Brain microvascular endothelial cell (primary cell): ENCODE results near the gene PDE8A.

Source experiments
- DNase-seq: peaks from one replicate; pipeline ENCODE4 v3.0.0-alpha.2; 2020
- H3K27ac ChIP-seq: fragments of 250-450 bp; sonication (Bioruptor Pico); 2 replicates; pipeline ENCODE4 v1.5.1; 2020; ENCODE audit warnings: mild to moderate bottlenecking, moderate library complexity
- H3K27me3 ChIP-seq: fragments of 250-450 bp; sonication (Bioruptor Pico); replicated peaks from 2 replicates; pipeline ENCODE4 v1.5.1; 2020; ENCODE audit warnings: mild to moderate bottlenecking
- H3K36me3 ChIP-seq: fragments of 250-450 bp; sonication (Bioruptor Pico); replicated peaks from 2 replicates; pipeline ENCODE4 v1.5.1; 2020; ENCODE audit warnings: mild to moderate bottlenecking
- H3K4me3 ChIP-seq: 2 replicates; pipeline ENCODE4 v1.5.1; 2011; ENCODE audit warnings: low read depth, mild to moderate bottlenecking, control low read depth, low read length, moderate library complexity
- in situ Hi-C: cut with HindIII; loops from 2 replicates; pipeline ENCODE4 v1.10.0; 2017; ENCODE audit warnings: low sequenced_read_pairs, low pct_ligation_motif_present
- TF ChIP-seq, protein P1 (sequence below): IDR thresholded peaks from 2 replicates; pipeline ENCODE4 v1.5.1; 2011; ENCODE audit warnings: low read depth, mild to moderate bottlenecking, moderate library complexity, low read length, control low read depth, inconsistent platforms; ENCODE audit errors: missing control alignments

The PDE8A gene

DNA sequence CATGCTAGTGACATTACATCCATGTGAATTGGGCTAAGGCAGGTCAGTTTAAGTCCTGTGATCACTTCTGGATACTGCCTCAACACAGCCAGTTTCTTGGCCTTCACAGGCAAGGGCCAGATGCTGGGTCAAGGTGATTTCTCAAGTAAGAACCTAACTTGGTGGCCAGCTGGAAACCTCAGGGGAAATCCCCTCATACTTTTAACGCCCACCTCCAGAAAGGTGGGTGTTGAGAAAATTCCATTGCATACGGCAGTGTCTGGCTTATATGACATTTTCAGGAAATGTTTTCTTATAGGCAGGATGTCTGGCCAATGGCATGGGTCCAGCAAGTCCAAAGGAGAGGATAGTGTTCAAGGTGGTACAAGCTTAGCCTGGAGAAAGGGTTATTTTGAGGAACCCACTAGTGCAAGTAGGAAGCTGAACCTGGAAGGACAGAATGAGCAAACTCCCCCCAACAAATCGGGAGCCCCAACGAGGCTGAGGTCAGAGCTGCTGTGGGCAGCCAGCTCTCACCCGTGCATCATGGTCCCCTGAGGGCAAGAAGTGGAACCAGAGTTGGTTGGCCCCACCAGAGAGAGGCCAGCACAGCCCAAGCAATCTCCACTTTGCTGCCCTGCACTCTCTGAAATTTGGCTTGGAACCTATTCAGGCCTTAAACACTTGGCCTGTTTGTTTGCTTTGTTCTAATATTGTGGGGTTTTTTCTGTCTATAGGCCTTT is 135.4 kb downstream of the PDE8A start:
- TF ChIP-seq, protein P1, sequence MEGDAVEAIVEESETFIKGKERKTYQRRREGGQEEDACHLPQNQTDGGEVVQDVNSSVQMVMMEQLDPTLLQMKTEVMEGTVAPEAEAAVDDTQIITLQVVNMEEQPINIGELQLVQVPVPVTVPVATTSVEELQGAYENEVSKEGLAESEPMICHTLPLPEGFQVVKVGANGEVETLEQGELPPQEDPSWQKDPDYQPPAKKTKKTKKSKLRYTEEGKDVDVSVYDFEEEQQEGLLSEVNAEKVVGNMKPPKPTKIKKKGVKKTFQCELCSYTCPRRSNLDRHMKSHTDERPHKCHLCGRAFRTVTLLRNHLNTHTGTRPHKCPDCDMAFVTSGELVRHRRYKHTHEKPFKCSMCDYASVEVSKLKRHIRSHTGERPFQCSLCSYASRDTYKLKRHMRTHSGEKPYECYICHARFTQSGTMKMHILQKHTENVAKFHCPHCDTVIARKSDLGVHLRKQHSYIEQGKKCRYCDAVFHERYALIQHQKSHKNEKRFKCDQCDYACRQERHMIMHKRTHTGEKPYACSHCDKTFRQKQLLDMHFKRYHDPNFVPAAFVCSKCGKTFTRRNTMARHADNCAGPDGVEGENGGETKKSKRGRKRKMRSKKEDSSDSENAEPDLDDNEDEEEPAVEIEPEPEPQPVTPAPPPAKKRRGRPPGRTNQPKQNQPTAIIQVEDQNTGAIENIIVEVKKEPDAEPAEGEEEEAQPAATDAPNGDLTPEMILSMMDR: no peak
- no peak overlapping the region for H3K4me3 ChIP-seq
- DNase-seq: no peak
- H3K27me3 ChIP-seq: no peaks in the 10 kb centered on the region
- in situ Hi-C loops: no loop called here
- H3K27ac ChIP-seq: no peak overlapping the region
- H3K36me3 ChIP-seq: peaks cover 50% of the 10 kb centered on the region

DNA sequence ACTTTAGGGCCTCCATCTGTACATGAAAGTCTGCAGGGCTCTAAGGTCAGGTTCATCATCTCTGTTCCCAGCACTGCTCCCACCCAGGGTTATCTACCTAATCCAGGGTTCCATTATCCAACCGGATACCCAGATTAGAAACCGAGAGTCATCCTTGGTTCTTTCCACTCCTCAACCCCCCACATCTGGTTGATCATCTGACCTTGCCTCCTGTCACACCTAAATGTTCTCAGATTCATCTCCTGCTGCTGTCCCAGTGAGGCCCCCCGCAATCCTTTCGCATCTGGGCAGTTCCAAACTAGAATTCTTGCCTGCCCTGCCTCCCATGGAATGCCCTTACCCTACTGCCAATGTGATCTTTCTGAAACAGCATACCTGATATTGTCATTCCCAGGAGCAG is 136.5 kb downstream of the PDE8A start:
- Histone ChIP-seq H3K27ac (no peak overlapping the region), H3K4me3 (no peak overlapping the region), H3K36me3 (peaks cover 55% of the 10 kb centered on the region), H3K27me3 (no peaks in the 10 kb centered on the region)
- in situ Hi-C loops: no loop called here
- no peak for DNase-seq
- TF ChIP-seq, protein P1: no peak

DNA sequence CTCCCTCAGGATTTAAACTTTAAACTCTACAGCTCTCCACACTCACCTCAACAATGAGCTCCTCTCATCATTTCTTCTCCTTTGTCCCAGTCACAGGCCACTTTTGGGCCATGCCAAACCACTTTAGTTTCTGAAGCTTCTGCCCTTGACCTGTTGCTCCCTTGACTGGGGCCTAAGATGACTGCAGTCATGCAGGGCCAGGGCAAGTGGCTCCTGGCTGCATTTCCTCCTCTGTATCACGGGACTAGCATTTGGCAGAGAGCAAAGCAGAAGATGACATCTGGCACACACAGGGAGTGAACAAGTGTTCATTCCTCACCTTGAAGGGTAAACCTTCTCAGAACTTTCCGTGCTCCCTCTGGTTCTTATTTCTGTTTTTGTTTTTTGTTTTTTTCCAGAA is 136.9 kb downstream of the PDE8A start:
- no peak for DNase-seq
- H3K4me3 ChIP-seq: no peak overlapping the region
- in situ Hi-C loops: no loop called here
- H3K27me3 ChIP-seq: no peaks in the 10 kb centered on the region
- no peak overlapping the region for H3K27ac ChIP-seq
- H3K36me3 ChIP-seq: peaks cover 55% of the 10 kb centered on the region
- TF ChIP-seq, protein P1: no peak

DNA sequence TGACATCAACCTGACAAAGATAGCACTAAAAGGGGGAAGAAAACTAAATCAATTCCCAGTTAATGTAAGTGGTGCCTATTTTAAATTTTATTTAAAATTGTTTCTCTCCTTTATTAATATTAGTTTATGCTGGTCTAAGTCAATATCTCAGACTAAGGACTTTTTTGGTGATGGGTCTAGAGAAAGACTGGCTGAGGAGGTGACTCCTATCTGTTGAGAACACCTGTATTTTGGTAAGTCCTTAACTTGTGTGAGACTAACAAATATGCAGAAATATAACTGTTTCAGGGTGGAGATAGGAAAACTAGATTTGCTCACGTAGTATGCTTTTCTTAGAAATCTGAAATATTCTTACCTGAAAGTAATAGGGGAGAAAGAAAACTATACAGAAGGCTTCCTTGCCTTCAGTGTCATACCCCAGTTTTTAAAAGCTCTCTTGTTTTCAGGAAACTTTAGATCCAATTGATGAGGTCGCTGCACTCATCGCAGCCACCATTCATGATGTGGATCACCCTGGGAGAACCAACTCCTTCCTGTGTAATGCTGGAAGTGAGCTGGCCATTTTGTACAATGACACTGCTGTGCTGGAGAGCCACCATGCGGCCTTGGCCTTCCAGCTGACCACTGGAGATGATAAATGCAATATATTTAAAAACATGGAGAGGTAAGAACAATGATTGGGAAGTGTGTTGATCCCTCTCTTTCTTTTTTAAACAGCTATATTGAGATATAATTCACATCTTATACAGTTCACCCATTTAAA is 138.9 kb downstream of the PDE8A start:
- no peak overlapping the region for H3K27ac ChIP-seq
- no peak overlapping the region for H3K4me3 ChIP-seq
- in situ Hi-C loops: no loop called here

DNA sequence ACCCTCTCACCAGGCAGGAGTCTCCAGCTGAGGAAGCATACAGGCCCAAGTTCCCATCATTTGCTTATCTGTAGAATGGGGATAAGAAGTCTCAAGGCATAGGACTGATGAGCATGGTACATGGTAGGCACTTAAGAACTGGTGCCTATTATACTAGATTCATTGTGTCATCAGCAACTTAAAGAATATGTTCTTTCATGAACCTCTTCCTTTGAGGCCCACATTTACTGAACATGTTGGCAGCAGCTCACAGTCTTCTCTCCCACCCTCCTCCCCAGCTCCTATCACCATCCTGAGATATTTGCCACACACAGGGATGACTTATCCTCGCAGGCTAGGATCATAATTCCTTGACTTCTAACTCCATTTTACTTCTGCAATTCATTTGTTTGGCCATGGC is 142.5 kb downstream of the PDE8A start:
- no peak overlapping the region for H3K27ac ChIP-seq
- in situ Hi-C loops: no loop called here
- TF ChIP-seq, protein P1: no peak
- H3K4me3 ChIP-seq: no peak overlapping the region
- no peaks in the 10 kb centered on the region for H3K27me3 ChIP-seq
- H3K36me3 ChIP-seq: peaks cover 40% of the 10 kb centered on the region
- no peak for DNase-seq

More for the DNA sequence above, 138.9 kb downstream of the PDE8A start:
- TF ChIP-seq, protein P1: no peak
- Histone ChIP-seq H3K36me3 (peaks cover 58% of the 10 kb centered on the region), H3K27me3 (no peaks in the 10 kb centered on the region)
- no peak for DNase-seq
